Brain microvascular endothelial cell (primary cell): ENCODE measurements around the gene FOCAD.

Experiments
- DNase-seq: peaks from one replicate; pipeline ENCODE4 v3.0.0-alpha.2; 2020
- H3K27ac ChIP-seq: fragments of 250-450 bp; sonication (Bioruptor Pico); 2 replicates; pipeline ENCODE4 v1.5.1; 2020; ENCODE audit warnings: mild to moderate bottlenecking, moderate library complexity
- H3K27me3 ChIP-seq: fragments of 250-450 bp; sonication (Bioruptor Pico); replicated peaks from 2 replicates; pipeline ENCODE4 v1.5.1; 2020; ENCODE audit warnings: mild to moderate bottlenecking
- H3K36me3 ChIP-seq: fragments of 250-450 bp; sonication (Bioruptor Pico); replicated peaks from 2 replicates; pipeline ENCODE4 v1.5.1; 2020; ENCODE audit warnings: mild to moderate bottlenecking
- H3K4me3 ChIP-seq: 2 replicates; pipeline ENCODE4 v1.5.1; 2011; ENCODE audit warnings: low read depth, mild to moderate bottlenecking, control low read depth, low read length, moderate library complexity
- in situ Hi-C: cut with HindIII; loops from 2 replicates; pipeline ENCODE4 v1.10.0; 2017; ENCODE audit warnings: low sequenced_read_pairs, low pct_ligation_motif_present
- TF ChIP-seq, protein P1 (sequence below): IDR thresholded peaks from 2 replicates; pipeline ENCODE4 v1.5.1; 2011; ENCODE audit warnings: low read depth, mild to moderate bottlenecking, moderate library complexity, low read length, control low read depth, inconsistent platforms; ENCODE audit errors: missing control alignments

Gene FOCAD

GRCh38 chr9:20921362-20921761, 237.3 kb downstream of the FOCAD start:
- in situ Hi-C loops = no loop called here
- no peak overlapping the region for H3K27ac ChIP-seq
- H3K4me3 ChIP-seq = no peak overlapping the region
- H3K27me3 ChIP-seq = no peaks in the 10 kb centered on the region
- DNase-seq = no peak
- no peaks in the 10 kb centered on the region for H3K36me3 ChIP-seq
- TF ChIP-seq, protein P1, sequence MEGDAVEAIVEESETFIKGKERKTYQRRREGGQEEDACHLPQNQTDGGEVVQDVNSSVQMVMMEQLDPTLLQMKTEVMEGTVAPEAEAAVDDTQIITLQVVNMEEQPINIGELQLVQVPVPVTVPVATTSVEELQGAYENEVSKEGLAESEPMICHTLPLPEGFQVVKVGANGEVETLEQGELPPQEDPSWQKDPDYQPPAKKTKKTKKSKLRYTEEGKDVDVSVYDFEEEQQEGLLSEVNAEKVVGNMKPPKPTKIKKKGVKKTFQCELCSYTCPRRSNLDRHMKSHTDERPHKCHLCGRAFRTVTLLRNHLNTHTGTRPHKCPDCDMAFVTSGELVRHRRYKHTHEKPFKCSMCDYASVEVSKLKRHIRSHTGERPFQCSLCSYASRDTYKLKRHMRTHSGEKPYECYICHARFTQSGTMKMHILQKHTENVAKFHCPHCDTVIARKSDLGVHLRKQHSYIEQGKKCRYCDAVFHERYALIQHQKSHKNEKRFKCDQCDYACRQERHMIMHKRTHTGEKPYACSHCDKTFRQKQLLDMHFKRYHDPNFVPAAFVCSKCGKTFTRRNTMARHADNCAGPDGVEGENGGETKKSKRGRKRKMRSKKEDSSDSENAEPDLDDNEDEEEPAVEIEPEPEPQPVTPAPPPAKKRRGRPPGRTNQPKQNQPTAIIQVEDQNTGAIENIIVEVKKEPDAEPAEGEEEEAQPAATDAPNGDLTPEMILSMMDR = no peak

DNA sequence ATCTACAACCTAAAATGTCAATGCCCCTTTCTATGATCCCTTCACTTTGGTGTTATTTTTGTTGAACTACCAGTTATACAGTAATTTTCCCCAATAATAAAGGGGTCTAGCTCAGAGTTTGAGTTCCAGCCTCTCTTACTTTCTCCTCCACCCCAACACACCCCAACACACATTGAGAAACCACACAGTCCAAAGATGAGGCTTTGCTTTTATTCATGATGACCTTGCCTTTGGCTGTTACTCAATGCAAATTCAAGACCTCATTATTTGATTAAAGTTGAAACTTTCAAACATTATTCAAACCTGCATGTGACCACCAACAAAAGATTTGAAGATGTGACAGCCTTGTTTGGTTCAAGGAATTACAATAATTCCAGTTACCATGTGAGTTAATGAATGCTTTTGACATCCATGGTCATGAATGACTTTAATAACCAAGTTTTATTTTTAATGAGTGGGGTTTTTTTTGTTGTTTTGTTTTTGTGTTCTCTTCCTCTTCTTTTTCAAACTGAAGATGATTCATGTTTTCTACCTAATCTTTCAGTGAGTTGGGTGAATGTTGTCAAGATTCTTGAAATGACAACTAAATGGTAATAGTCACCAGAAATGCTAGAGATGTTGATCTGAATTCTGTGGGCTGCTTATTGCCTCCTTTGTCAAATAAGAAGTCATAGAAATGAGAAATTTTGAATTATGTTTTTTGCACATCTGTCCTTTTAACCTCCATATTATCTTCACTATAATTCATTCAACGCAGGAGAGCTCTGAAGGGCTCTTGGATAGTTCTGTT, 241.4 kb downstream of the FOCAD start:
- in situ Hi-C loops = no loop called here
- Histone ChIP-seq H3K27me3 (no peaks in the 10 kb centered on the region), H3K4me3 (no peak overlapping the region), H3K36me3 (no peaks in the 10 kb centered on the region), H3K27ac (no peak overlapping the region)
- TF ChIP-seq, protein P1 = no peak
- no peak for DNase-seq

GRCh38 chr9:20929276-20929675, 245.2 kb downstream of the FOCAD start:
- no peak for DNase-seq
- Histone ChIP-seq H3K4me3 (no peak overlapping the region), H3K36me3 (no peaks in the 10 kb centered on the region), H3K27me3 (no peaks in the 10 kb centered on the region), H3K27ac (no peak overlapping the region)
- TF ChIP-seq, protein P1 = no peak
- in situ Hi-C loops = no loop called here

GRCh38 chr9:20930836-20931235, 246.8 kb downstream of the FOCAD start:
- TF ChIP-seq, protein P1 = no peak
- in situ Hi-C loops = no loop called here
- Histone ChIP-seq H3K36me3 (no peaks in the 10 kb centered on the region), H3K4me3 (no peak overlapping the region), H3K27ac (no peak overlapping the region), H3K27me3 (no peaks in the 10 kb centered on the region)
- no peak for DNase-seq

DNA sequence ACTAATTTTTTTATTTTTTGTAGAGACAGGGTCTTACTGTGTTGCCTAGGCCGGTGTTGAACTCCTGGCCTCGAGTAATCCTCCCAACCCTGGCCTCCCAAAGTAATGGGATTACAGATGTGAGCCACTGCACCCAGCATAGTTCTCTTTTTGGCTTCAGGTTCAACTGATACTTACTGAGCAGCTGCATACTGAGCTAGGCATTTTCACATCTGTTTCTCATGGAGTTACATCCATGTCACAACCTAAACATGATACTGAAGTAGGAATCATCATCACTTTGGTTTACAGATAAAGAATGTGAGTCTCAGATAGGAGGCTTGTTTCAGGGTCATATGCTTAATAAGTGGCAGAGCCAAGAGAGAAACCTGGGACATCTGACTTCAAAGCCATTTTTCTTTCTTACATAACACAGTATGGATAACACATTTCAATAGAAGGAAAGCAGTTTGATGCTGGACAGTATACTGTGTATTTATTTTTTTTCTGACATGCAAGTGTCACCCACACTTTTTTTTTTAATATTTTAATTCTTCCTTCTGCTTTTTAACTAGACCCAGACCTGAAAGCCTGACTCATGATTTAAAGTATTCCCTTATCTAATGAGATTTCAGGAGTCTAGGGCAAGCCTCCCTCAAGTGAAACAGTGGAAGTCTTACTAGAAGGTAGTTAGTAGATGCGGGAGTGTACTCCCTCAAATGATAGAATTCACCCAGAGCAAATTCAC, 256.6 kb downstream of the FOCAD start:
- in situ Hi-C loops = no loop called here
- Histone ChIP-seq H3K4me3 (no peak overlapping the region), H3K36me3 (no peaks in the 10 kb centered on the region), H3K27me3 (no peaks in the 10 kb centered on the region), H3K27ac (no peak overlapping the region)
- peak; percentile 1 for DNase-seq
- TF ChIP-seq, protein P1 = no peak
